GM12878 (cell line): ENCODE results near the gene JMJD7.

Experiments
- CBX3 ChIP-seq: fragments of 200-600 bp; sonication (generic); IDR thresholded peaks from 2 replicates; pipeline ENCODE4 v1.6.1; 2016; ENCODE audit warnings: low read depth, borderline replicate concordance
- CTCF ChIP-seq, 3 experiments: IDR thresholded peaks in 2 of 3; conservative IDR thresholded peaks in 1 of 3; 2 replicates each; pipeline ENCODE4 v1.5.1; 2011; ENCODE audit warnings: low read depth in 3 of 3, low read length in 3 of 3, mild to moderate bottlenecking in 3 of 3, control low read depth in 2 of 3, moderate library complexity in 2 of 3, inconsistent platforms in 1 of 3, mixed read lengths in 1 of 3; ENCODE audit not compliant: control insufficient read depth in 2 of 3, insufficient read depth in 1 of 3; ENCODE audit errors: extremely low read depth in 1 of 3
- EP300 ChIP-seq, 2 experiments: fragments of 150-350 bp in 1 of 2; IDR thresholded peaks; 2 replicates each; pipeline ENCODE4 v1.6.1; 2011 to 2012; ENCODE audit warnings: low read depth in 2 of 2, low read length in 2 of 2, borderline replicate concordance in 1 of 2, improper control_type of control experiment in 1 of 2, inconsistent platforms in 1 of 2; ENCODE audit not compliant: control insufficient read depth in 1 of 2
- JUNB ChIP-seq: IDR thresholded peaks from 2 replicates; pipeline ENCODE4 v1.6.1; 2016; ENCODE audit warnings: antibody characterized with exemption, mild to moderate bottlenecking
- PBX3 ChIP-seq: IDR thresholded peaks from 2 replicates; pipeline ENCODE4 v1.6.1; 2011; ENCODE audit warnings: mild to moderate bottlenecking, low read depth, low read length, moderate library complexity; ENCODE audit not compliant: insufficient replicate concordance
- POLR2A ChIP-seq: IDR thresholded peaks from 2 replicates; pipeline ENCODE4 v1.6.1; 2011; ENCODE audit warnings: low read depth, mild to moderate bottlenecking, low read length
- TF ChIP-seq, protein P1 (sequence below): IDR thresholded peaks from 2 replicates; pipeline ENCODE4 v1.6.1; 2012; ENCODE audit warnings: low read depth, low read length, improper control_type of control experiment

GRCh38 chr15:41788262-41788661, 39.6 kb upstream of the JMJD7 start:
- TF ChIP-seq POLR2A = no peak
- no peak for TF ChIP-seq EP300 (IDR thresholded peaks at IDR 0.05; ENCODE audit: borderline replicate concordance in 1 of 2, control insufficient read depth in 1 of 2, low read depth in 2 of 2, low read length in 2 of 2)
- TF ChIP-seq CTCF (IDR thresholded peaks at IDR 0.05 in 2 of 3, conservative IDR thresholded peaks at IDR 0.05 in 1 of 3; ENCODE audit: control insufficient read depth in 2 of 3, extremely low read depth in 1 of 3, insufficient read depth in 1 of 3, low read depth in 3 of 3, low read length in 3 of 3) = no peak
- no peak for TF ChIP-seq PBX3
- no peak for TF ChIP-seq JUNB
- TF ChIP-seq CBX3 = no peak
- TF ChIP-seq, protein P1, sequence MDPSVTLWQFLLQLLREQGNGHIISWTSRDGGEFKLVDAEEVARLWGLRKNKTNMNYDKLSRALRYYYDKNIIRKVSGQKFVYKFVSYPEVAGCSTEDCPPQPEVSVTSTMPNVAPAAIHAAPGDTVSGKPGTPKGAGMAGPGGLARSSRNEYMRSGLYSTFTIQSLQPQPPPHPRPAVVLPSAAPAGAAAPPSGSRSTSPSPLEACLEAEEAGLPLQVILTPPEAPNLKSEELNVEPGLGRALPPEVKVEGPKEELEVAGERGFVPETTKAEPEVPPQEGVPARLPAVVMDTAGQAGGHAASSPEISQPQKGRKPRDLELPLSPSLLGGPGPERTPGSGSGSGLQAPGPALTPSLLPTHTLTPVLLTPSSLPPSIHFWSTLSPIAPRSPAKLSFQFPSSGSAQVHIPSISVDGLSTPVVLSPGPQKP = no peak
